Right lobe of liver (tissue), 6 donors: ENCODE measurements around the gene PDP2. TPM values are rescaled to one million over a fixed set of nuclear protein-coding genes. Genes with fewer than 3 reads are reported as not detected.

Source experiments
- ATAC-seq, 4 donors: fragments of 200-7000 bp; cut with Tn5 transposase; one replicate each; pipeline ENCODE4 v1.9.1; 2020; ENCODE audit warnings: mild to moderate bottlenecking in 4 of 4, moderate library complexity in 4 of 4
- DNase-seq, 3 donors: peaks; one replicate each; pipeline ENCODE4 v3.0.0-alpha.2; 2020
- H3K27ac ChIP-seq, 3 donors: fragments of 200-600 bp; one replicate each; pipeline ENCODE4 v1.8.0; 2022
- H3K27me3 ChIP-seq, 2 donors: fragments of 200-600 bp; one replicate each; pipeline ENCODE4 v1.8.0; 2022
- H3K36me3 ChIP-seq, 4 donors: fragments of 200-600 bp; sonication (generic) in 1 of 4; one replicate each; pipeline versions ENCODE4 v1.5.1 to v1.8.0; 2017 to 2022; ENCODE audit warnings: control low read depth in 1 of 4
- H3K4me1 ChIP-seq, 4 donors: fragments of 200-600 bp; sonication (generic) in 1 of 4; one replicate each; pipeline versions ENCODE4 v1.5.1 to v1.8.0; 2017 to 2022; ENCODE audit warnings: control low read depth in 1 of 4
- H3K4me3 ChIP-seq, 3 donors: fragments of 200-600 bp; one replicate each; pipeline ENCODE4 v1.8.0; 2022
- H3K9me3 ChIP-seq, 4 donors: fragments of 200-600 bp; sonication (generic) in 1 of 4; one replicate each; pipeline versions ENCODE4 v1.5.1 to v1.8.0; 2017 to 2022; ENCODE audit warnings: control low read depth in 1 of 4
- CTCF ChIP-seq, 4 donors: fragments of 200-600 bp in 3 of 4; fragments of 450-650 bp in 1 of 4; IDR thresholded peaks; one replicate each; pipeline versions ENCODE4 v1.5.1 to v1.8.0; 2016 to 2022; ENCODE audit warnings: antibody characterized with exemption in 4 of 4, mild to moderate bottlenecking in 2 of 4
- POLR2A ChIP-seq: fragments of 450-650 bp; IDR thresholded peaks from one replicate; pipeline ENCODE4 v1.6.1; 2017; ENCODE audit warnings: antibody characterized with exemption, mild to moderate bottlenecking
- WGBS: methylation state at CpG from one replicate; pipeline ENCODE4 v1.1.6; 2018; ENCODE audit warnings: low coverage, low lambda C conversion rate; ENCODE audit not compliant: insufficient coverage; ENCODE audit errors: missing lambda C conversion rate; 5-methylcytosine and 5-hydroxymethylcytosine counted together
- intact Hi-C, 2 donors: fragments of 100-400 bp; cut with DNase I; formaldehyde crosslinking; loops; one replicate each; pipeline versions ENCODE4 v1.11.2 to v1.14.1; 2022
- total RNA-seq, 6 experiments: library from RNA; depleted of rRNA in 2 of 6; stranded (reverse); fragments of >200 nt in 2 of 6; fragmentation: NEBNext Ultra II Directional in 3 of 6; extraction: Animal tissue kit (Norgen Biotek cat#: 25700) in 3 of 6; gene quantifications; one replicate each; pipeline versions ENCODE4 v1.1.0 to v1.2.4, GENCODE V29; 2016 to 2023
- donor health status: DM: no; HTN: yes; CAD: no.
- donor health status: DM: no; HTN: no; CAD: no.
- donor health status: DM: no; HTN: no; CAD: no.
- donor health status: DM: no; HTN: yes; CAD: no.
- donor health status: DM: no; HTN: yes; CAD: no.

Gene PDP2
- total RNA-seq, 6 experiments from 2014 or later = 5.1 to 15.5 (median 10.8) TPM

GRCh38 chr16:66849549-66849948 is 30.8 kb upstream of the PDP2 start:
- ATAC-seq (no peak), DNase-seq (peak in 2 of 3 donors; percentile 10 to 35)
- Histone ChIP-seq H3K9me3 (no peaks in the 10 kb centered on the region), H3K4me3 (no peak overlapping the region), H3K36me3 (no peaks in the 10 kb centered on the region), H3K4me1 (peaks cover 0 to 5% (median 0%) of the 10 kb centered on the region in 4 donors), H3K27me3 (peaks cover 4% of the 10 kb centered on the region in 2 donors), H3K27ac (no peak overlapping the region)
- intact Hi-C loops = no loop called here
- WGBS = 90% methylated on average over 2 of the region's 4 CpGs
- TF ChIP-seq POLR2A (no peak), CTCF (IDR thresholded peaks at IDR 0.05) (no peak)

GRCh38 chr16:66850115-66850815 is 30.1 kb upstream of the PDP2 start:
- ATAC-seq (no peak), DNase-seq (peak in 1 of 3 donors; percentile 30)
- Histone ChIP-seq H3K27ac (no peak overlapping the region), H3K4me1 (no peaks in the 10 kb centered on the region), H3K36me3 (no peaks in the 10 kb centered on the region), H3K9me3 (no peaks in the 10 kb centered on the region), H3K4me3 (no peak overlapping the region), H3K27me3 (no peaks in the 10 kb centered on the region)
- WGBS = 79% methylated on average over 2 of the region's 14 CpGs
- no peak for TF ChIP-seq CTCF (IDR thresholded peaks at IDR 0.05)
- TF ChIP-seq POLR2A = no peak
- intact Hi-C loops = no loop called here

DNA sequence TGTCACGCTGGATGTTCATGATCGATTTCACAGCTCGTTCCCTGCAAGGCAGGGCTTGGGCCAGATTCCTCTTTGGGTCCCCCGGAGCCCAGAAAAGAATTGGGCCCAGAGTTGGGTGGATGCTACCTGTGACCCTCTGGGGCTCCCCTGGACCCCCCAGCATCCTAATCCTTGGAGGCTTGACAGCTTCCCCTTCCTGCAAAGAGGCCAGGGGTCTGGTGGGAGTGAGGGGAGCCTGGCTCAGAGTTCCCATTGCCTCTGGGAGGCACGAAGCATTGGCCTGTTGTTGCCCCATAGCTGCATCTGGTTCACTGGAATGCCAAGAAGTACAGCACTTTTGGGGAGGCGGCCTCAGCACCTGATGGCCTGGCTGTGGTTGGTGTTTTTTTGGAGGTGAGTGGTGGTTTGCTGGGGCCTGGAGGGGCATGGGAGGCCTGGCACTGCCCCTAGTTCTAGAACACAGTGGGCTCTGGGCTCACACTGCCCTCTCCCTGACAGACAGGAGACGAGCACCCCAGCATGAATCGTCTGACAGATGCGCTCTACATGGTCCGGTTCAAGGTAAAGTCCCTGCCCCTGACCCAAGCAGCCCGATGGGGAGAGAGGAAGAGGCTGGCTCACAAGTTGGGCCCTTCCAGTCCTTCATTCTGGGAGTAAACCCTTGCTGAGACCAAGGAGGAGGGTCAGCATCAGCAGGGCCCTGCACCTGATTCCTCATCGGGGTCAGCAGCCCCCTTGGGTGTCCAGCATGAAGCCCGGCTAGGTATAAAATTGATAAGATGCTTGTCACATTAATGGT is 28.9 kb upstream of the PDP2 start:
- Histone ChIP-seq H3K27ac (no peak overlapping the region), H3K4me1 (no peaks in the 10 kb centered on the region), H3K4me3 (no peak overlapping the region), H3K27me3 (no peaks in the 10 kb centered on the region), H3K36me3 (no peaks in the 10 kb centered on the region), H3K9me3 (no peaks in the 10 kb centered on the region)
- 68% methylated on average over 5 of the region's 13 CpGs for WGBS
- DNase-seq (peak in 1 of 3 donors; percentile 20), ATAC-seq (no peak)
- intact Hi-C loops = no loop called here
- TF ChIP-seq CTCF (IDR thresholded peaks at IDR 0.05) = no peak
- no peak for TF ChIP-seq POLR2A

- no CpG with 5 or more reads among the region's 15 CpGs for WGBS
- H3K4me3 ChIP-seq = no peak overlapping the region
- no peaks in the 10 kb centered on the region for H3K4me1 ChIP-seq
- H3K27me3 ChIP-seq = no peaks in the 10 kb centered on the region
- DNase-seq (peak in 1 of 3 donors; percentile 17), ATAC-seq (no peak)
- H3K27ac ChIP-seq = no peak overlapping the region
- TF ChIP-seq CTCF (IDR thresholded peaks at IDR 0.05) (no peak), POLR2A (no peak)
- no peaks in the 10 kb centered on the region for H3K9me3 ChIP-seq
- intact Hi-C loops = no loop called here
- no peaks in the 10 kb centered on the region for H3K36me3 ChIP-seq
Measured at GRCh38 chr16:66853261-66854139, 26.8 kb upstream of the PDP2 start.
